ENCODE data around the gene RASGRP2.

The RASGRP2 gene

GRCh38 chr11:64694026-64694755 lies 49.8 kb downstream of the RASGRP2 start:
- no peak for FAIRE-seq

- FAIRE-seq: no peak
Observed at GRCh38 chr11:64692764-64693331, 51.1 kb downstream of the RASGRP2 start.

GRCh38 chr11:64691543-64691942 lies 52.4 kb downstream of the RASGRP2 start:
- no peak for FAIRE-seq

- no peak for FAIRE-seq
Observed at GRCh38 chr11:64690235-64690634, 53.7 kb downstream of the RASGRP2 start.

GRCh38 chr11:64688534-64688982 lies 55.4 kb downstream of the RASGRP2 start:
- FAIRE-seq: no peak

- FAIRE-seq: no peak
Observed at GRCh38 chr11:64687643-64688533, 56.1 kb downstream of the RASGRP2 start.

- FAIRE-seq: no peak
Observed at GRCh38 chr11:64687204-64687603, 56.7 kb downstream of the RASGRP2 start.

- FAIRE-seq: no peak
Observed at GRCh38 chr11:64686466-64687170, 57.3 kb downstream of the RASGRP2 start.

GRCh38 chr11:64685536-64685935 lies 58.4 kb downstream of the RASGRP2 start:
- FAIRE-seq: no peak

GRCh38 chr11:64684357-64684756 lies 59.6 kb downstream of the RASGRP2 start:
- FAIRE-seq: no peak

GRCh38 chr11:64681171-64681570 lies 62.8 kb downstream of the RASGRP2 start:
- FAIRE-seq: no peak

GRCh38 chr11:64679846-64680245 lies 64.1 kb downstream of the RASGRP2 start:
- FAIRE-seq: no peak

GRCh38 chr11:64677441-64678023 lies 66.4 kb downstream of the RASGRP2 start:
- no peak for FAIRE-seq

All from colon (tissue), 2 donors.